K562 (cell line): ENCODE data around the gene LAMP1. TPM values are rescaled to one million over a fixed set of nuclear protein-coding genes. Genes with fewer than 3 reads are reported as not detected.

Experiments
- ATAC-seq: fragments of 200-7000 bp; cut with Tn5 transposase; 3 replicates; pipeline ENCODE4 v1.9.1; 2020; ENCODE audit warnings: moderate library complexity
- BruUV-seq: library from RNA; stranded (reverse); fragments of 400-500 nt; replicated peaks from 2 replicates; lab custom pipeline; 2021; lab: Mats Ljungman, UMichigan
- CTCF ChIA-PET: fragments of 300-600 bp; formaldehyde crosslinking; extraction: SDS; loops from one replicate; lab custom pipeline; 2021; ENCODE audit warnings: low intra/inter-chr PET ratio; lab: Yijun Ruan, JAX
- POLR2A ChIA-PET: fragments of 300-600, 350-650 bp; sonication (Branson Sonifier 250); formaldehyde crosslinking; extraction: SDS; loops from one replicate; lab custom pipeline; 2021; ENCODE audit warnings: antibody characterized with exemption, inconsistent platforms; lab: Yijun Ruan, JAX
- DNase-seq, 4 experiments: peaks; one replicate each; pipeline versions ENCODE4 v3.0.0 to v3.0.0-alpha.2; 2011 to 2018; ENCODE audit warnings: low spot score in 3 of 4, mixed read lengths in 3 of 4; ENCODE audit errors: extremely low read depth in 1 of 4
- FAIRE-seq: peaks from 2 replicates; lab custom pipeline; 2011; peaks lifted over from hg19 to GRCh38; lab: Jason Lieb, UNC
- H2AFZ ChIP-seq: 2 replicates; pipeline ENCODE4 v1.6.0; 2011; ENCODE audit warnings: low read depth, low read length, control low read depth, inconsistent platforms
- H3K27ac ChIP-seq: fragments of 200-600 bp; 3 replicates; pipeline ENCODE4 v1.8.0; 2011; ENCODE audit warnings: low read depth, mild to moderate bottlenecking, control low read depth, inconsistent platforms, low read length, moderate library complexity, mixed read lengths; ENCODE audit errors: extremely low read depth
- H3K27me3 ChIP-seq, 2 experiments: fragments of 300-600 bp in 1 of 2; 2 replicates in 1 of 2; 3 replicates in 1 of 2; pipeline versions ENCODE4 v1.6.0 to v1.8.0; 2011; ENCODE audit warnings: inconsistent platforms in 2 of 2, low read length in 2 of 2, mild to moderate bottlenecking in 1 of 2, mixed read lengths in 1 of 2, moderate library complexity in 1 of 2; ENCODE audit not compliant: control insufficient read depth in 2 of 2, insufficient read depth in 2 of 2
- H3K36me3 ChIP-seq: fragments of 300-600 bp; 3 replicates; pipeline ENCODE4 v1.8.0; 2011; ENCODE audit warnings: mild to moderate bottlenecking, low read length, inconsistent platforms; ENCODE audit not compliant: control insufficient read depth, insufficient read depth
- H3K4me1 ChIP-seq, 2 experiments: fragments of 200-600 bp in 1 of 2; replicated peaks in 1 of 2; 2 replicates in 1 of 2; 3 replicates in 1 of 2; pipeline versions ENCODE4 v1.5.1 to v1.8.0; 2011; ENCODE audit warnings: inconsistent platforms in 2 of 2, low read length in 2 of 2, mild to moderate bottlenecking in 1 of 2, mixed read lengths in 1 of 2, moderate library complexity in 1 of 2; ENCODE audit not compliant: control insufficient read depth in 2 of 2, insufficient read depth in 2 of 2
- H3K4me2 ChIP-seq: 2 replicates; pipeline ENCODE4 v1.6.1; 2011; ENCODE audit warnings: low read length, control low read depth, inconsistent platforms, mixed read lengths; ENCODE audit not compliant: insufficient read depth
- H3K4me3 ChIP-seq: fragments of 200-600 bp; sonication (generic), shearing (Covaris generic); 2 replicates; pipeline ENCODE4 v1.5.1; 2016; ENCODE audit warnings: control low read depth, inconsistent platforms
- H3K79me2 ChIP-seq: fragments of 200-600 bp; 3 replicates; pipeline ENCODE4 v1.8.0; 2011; ENCODE audit warnings: low read length, inconsistent platforms; ENCODE audit not compliant: control insufficient read depth, insufficient read depth
- H3K9ac ChIP-seq, 2 experiments: 2 replicates each; pipeline versions ENCODE4 v1.6.0 to v1.6.1; 2011; ENCODE audit warnings: low read depth in 2 of 2, low read length in 2 of 2, control low read depth in 1 of 2, inconsistent platforms in 1 of 2, mild to moderate bottlenecking in 1 of 2, mixed read lengths in 1 of 2; ENCODE audit not compliant: insufficient read depth in 1 of 2
- H3K9me1 ChIP-seq: one replicate; pipeline ENCODE4 v1.6.0; 2011; ENCODE audit warnings: inconsistent platforms, mild to moderate bottlenecking, low read length, moderate library complexity; ENCODE audit not compliant: control insufficient read depth, insufficient read depth
- H3K9me3 ChIP-seq: replicated peaks from 2 replicates; pipeline ENCODE4 v1.5.1; 2011; ENCODE audit warnings: low read depth, low read length, inconsistent platforms; ENCODE audit not compliant: control insufficient read depth, insufficient read depth
- H4K20me1 ChIP-seq: replicated peaks from 2 replicates; pipeline ENCODE4 v1.6.1; 2011; ENCODE audit warnings: low read length, inconsistent platforms, mixed read lengths; ENCODE audit not compliant: control insufficient read depth, insufficient read depth
- CBX3 ChIP-seq, 2 experiments: IDR thresholded peaks; 1 replicate in 1 of 2; 2 replicates in 1 of 2; pipeline ENCODE4 v1.6.1; 2012; ENCODE audit warnings: inconsistent platforms in 2 of 2, low read length in 2 of 2, borderline replicate concordance in 1 of 2, control low read depth in 1 of 2
- HLTF ChIP-seq: fragments of 450-650 bp; IDR thresholded peaks from 2 replicates; pipeline ENCODE4 v1.6.1; 2016
- HSF4 ChIP-seq: fragments of 250-450 bp; sonication (Bioruptor Pico); IDR thresholded peaks from 2 replicates; pipeline ENCODE4 v2.1.2; 2022; ENCODE audit warnings: mild to moderate bottlenecking, moderate library complexity, borderline replicate concordance
- MTF1 ChIP-seq: fragments of 250-450 bp; sonication (Bioruptor Pico); IDR thresholded peaks from 2 replicates; pipeline ENCODE4 v1.9.0; 2021; ENCODE audit warnings: moderate library complexity, mild to moderate bottlenecking, inconsistent platforms, borderline replicate concordance
- PHF20 ChIP-seq: fragments of 450-650 bp; IDR thresholded peaks from 2 replicates; pipeline ENCODE4 v1.6.1; 2018; ENCODE audit not compliant: partially characterized antibody
- SAFB2 ChIP-seq: fragments of 200-400 bp; formaldehyde crosslinking; IDR thresholded peaks from 2 replicates; pipeline ENCODE4 v1.6.1; 2018; ENCODE audit warnings: borderline replicate concordance, low read length, low read depth, moderate library complexity; ENCODE audit not compliant: severe bottlenecking
- ZNF551 ChIP-seq: fragments of 250-450 bp; sonication (Bioruptor Pico); IDR thresholded peaks from 2 replicates; pipeline ENCODE4 v1.5.0; 2021; ENCODE audit warnings: mild to moderate bottlenecking, moderate library complexity
- ZNF589 ChIP-seq: fragments of 200-800 bp; sonication (Bioruptor generic); IDR thresholded peaks from 2 replicates; pipeline ENCODE4 v1.6.1; 2016; ENCODE audit warnings: low read depth, missing genetic modification characterization, missing compliant biosample characterization
- ZNF707 ChIP-seq: fragments of 250-450 bp; sonication (Bioruptor Pico); conservative IDR thresholded peaks from 2 replicates; pipeline ENCODE4 v1.8.0; 2022; ENCODE audit warnings: inconsistent platforms, mild to moderate bottlenecking, moderate library complexity
- ZNF764 ChIP-seq: fragments of 250-450 bp; sonication (Bioruptor Pico); IDR thresholded peaks from 2 replicates; pipeline ENCODE4 v1.4.0; 2020; ENCODE audit warnings: low read depth, mild to moderate bottlenecking, moderate library complexity
- ZNF79 ChIP-seq: fragments of 250-450 bp; sonication (Bioruptor Pico); IDR thresholded peaks from 2 replicates; pipeline ENCODE4 v1.4.0; 2020; ENCODE audit warnings: low read depth, mild to moderate bottlenecking, moderate library complexity
- WGBS: fragments of 100-300 bp; shearing (Covaris generic); methylation state at CpG from one replicate; pipeline ENCODE4 v1.1.6; 2016; ENCODE audit warnings: low coverage, mixed read lengths; ENCODE audit not compliant: insufficient coverage; ENCODE audit errors: missing lambda C conversion rate; 5-methylcytosine and 5-hydroxymethylcytosine counted together
- in situ Hi-C: fragments of 300-500 bp; cut with MboI; formaldehyde crosslinking; loops from 4 replicates; pipeline ENCODE4 v1.15.0; 2018; ENCODE audit warnings: inconsistent platforms, mixed read lengths
- intact Hi-C: fragments of 100-400 bp; cut with micrococcal nuclease; formaldehyde crosslinking; loops from 2 replicates; pipeline ENCODE4 v1.14.2; 2022
- polyA plus RNA-seq, 8 experiments: library from polyadenylated mRNA; depleted of rRNA in 4 of 8; stranded (reverse) in 5 of 8; unstranded in 3 of 8; fragments of >200 nt; fragmentation: Nextera tagmentation in 2 of 8; fragmentation: Illumina TruSeq in 1 of 8; extraction: Ambion mirVana in 2 of 8; extraction: Trizol in 1 of 8; gene quantifications; 2 replicates each; pipeline versions ENCODE4 v1.2.1 to v1.2.3, GENCODE V29; 2011 to 2014; ENCODE audit warnings: inconsistent platforms in 1 of 8, missing spikeins in 1 of 8
- total RNA-seq, 7 experiments: library from RNA; depleted of rRNA in 6 of 7; stranded (reverse); fragments of >200 nt in 6 of 7; fragmentation: Illumina TruSeq in 2 of 7; extraction: Trizol in 2 of 7; gene quantifications; 2 replicates each; pipeline versions ENCODE4 v1.2.1 to v1.2.3, GENCODE V29; 2011 to 2021; ENCODE audit warnings: low replicate concordance in 1 of 7
- TF ChIP-seq, protein P1 (sequence below): IDR thresholded peaks from 2 replicates; pipeline ENCODE4 v1.6.1; 2014; ENCODE audit warnings: antibody characterized with exemption
- TF ChIP-seq, protein P2 (sequence below): IDR thresholded peaks from 2 replicates; pipeline ENCODE4 v1.6.1; 2011; ENCODE audit not compliant: insufficient read length; ENCODE audit errors: extremely low read depth
- TF ChIP-seq, protein P3 (sequence below): fragments of 450-650 bp; IDR thresholded peaks from 2 replicates; pipeline ENCODE4 v1.6.1; 2016; ENCODE audit warnings: mild to moderate bottlenecking

The LAMP1 gene
- total and polyA plus RNA-seq, 9 of the 15 experiments (the other 6 are each of a cell fraction or from before 2014, with no cell fraction given): 2.2 to 70.1 (median 30.5) TPM

DNA sequence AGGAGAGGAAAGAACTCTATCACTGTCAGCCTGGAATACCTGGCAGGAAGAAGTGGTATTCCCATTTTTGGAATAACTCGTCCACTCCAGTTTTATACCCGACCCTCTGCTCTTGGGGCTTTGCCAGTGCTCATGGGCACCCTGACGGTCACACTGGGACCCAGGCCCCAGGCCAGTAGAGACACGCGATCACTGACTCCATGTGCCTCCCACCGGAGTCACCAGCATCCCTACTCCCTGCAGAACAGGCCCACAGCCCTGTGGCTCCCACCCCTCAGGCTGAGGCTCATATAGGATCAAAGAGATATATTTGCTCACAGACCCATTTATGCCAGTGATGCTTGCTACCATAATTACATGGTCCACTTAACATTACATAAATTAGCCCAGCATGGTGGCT lies 63.4 kb downstream of the LAMP1 start:
- in situ Hi-C loops: no loop called here
- ATAC-seq: no peak
- Histone ChIP-seq H3K4me2 (no peak overlapping the region), H3K4me1 (peaks cover 18 to 29% of the 10 kb centered on the region in 2 experiments; a peak in 4 of 5 replicates), H4K20me1 (no peaks in the 10 kb centered on the region), H3K27ac (no peak overlapping the region), H3K9ac (no peak overlapping the region), H3K79me2 (peaks cover 8% of the 10 kb centered on the region; the same call in 2 of the 3 replicates), H3K36me3 (0 out of 3 replicates have a peak, but pooled peaks cover 3% of the 10 kb centered on the region), H3K4me3 (no peak overlapping the region), H3K9me1 (no peaks in the 10 kb centered on the region), H2AFZ (no peak overlapping the region), H3K9me3 (no peaks in the 10 kb centered on the region), H3K27me3 (no peaks in the 10 kb centered on the region)
- BruUV-seq: no TSS peak
- intact Hi-C loops: no loop called here
- 90% methylated on average over 6 of the region's 6 CpGs for WGBS
- CTCF ChIA-PET: no interaction called here
- POLR2A ChIA-PET: no interaction called here
- FAIRE-seq: no peak
- DNase-seq: no peak
- TF ChIP-seq HSF4 (no peak), HLTF (no peak), ZNF79 (CRISPR knock-in tag) (no peak), CBX3 (IDR thresholded peaks at IDR 0.05; ENCODE audit: borderline replicate concordance in 1 of 2, low read length in 2 of 2) (no peak), ZNF707 (CRISPR knock-in tag) (no peak), ZNF551 (CRISPR knock-in tag) (no peak), ZNF764 (CRISPR knock-in tag) (no peak), MTF1 (CRISPR knock-in tag) (no peak), SAFB2 (no peak), ZNF589 (CRISPR knock-in tag) (no peak), PHF20 (no peak)
- TF ChIP-seq, protein P1, sequence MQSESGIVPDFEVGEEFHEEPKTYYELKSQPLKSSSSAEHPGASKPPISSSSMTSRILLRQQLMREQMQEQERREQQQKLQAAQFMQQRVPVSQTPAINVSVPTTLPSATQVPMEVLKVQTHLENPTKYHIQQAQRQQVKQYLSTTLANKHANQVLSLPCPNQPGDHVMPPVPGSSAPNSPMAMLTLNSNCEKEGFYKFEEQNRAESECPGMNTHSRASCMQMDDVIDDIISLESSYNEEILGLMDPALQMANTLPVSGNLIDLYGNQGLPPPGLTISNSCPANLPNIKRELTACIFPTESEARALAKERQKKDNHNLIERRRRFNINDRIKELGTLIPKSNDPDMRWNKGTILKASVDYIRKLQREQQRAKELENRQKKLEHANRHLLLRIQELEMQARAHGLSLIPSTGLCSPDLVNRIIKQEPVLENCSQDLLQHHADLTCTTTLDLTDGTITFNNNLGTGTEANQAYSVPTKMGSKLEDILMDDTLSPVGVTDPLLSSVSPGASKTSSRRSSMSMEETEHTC: no peak
- TF ChIP-seq, protein P2, sequence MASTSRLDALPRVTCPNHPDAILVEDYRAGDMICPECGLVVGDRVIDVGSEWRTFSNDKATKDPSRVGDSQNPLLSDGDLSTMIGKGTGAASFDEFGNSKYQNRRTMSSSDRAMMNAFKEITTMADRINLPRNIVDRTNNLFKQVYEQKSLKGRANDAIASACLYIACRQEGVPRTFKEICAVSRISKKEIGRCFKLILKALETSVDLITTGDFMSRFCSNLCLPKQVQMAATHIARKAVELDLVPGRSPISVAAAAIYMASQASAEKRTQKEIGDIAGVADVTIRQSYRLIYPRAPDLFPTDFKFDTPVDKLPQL: no peak
- TF ChIP-seq, protein P3, sequence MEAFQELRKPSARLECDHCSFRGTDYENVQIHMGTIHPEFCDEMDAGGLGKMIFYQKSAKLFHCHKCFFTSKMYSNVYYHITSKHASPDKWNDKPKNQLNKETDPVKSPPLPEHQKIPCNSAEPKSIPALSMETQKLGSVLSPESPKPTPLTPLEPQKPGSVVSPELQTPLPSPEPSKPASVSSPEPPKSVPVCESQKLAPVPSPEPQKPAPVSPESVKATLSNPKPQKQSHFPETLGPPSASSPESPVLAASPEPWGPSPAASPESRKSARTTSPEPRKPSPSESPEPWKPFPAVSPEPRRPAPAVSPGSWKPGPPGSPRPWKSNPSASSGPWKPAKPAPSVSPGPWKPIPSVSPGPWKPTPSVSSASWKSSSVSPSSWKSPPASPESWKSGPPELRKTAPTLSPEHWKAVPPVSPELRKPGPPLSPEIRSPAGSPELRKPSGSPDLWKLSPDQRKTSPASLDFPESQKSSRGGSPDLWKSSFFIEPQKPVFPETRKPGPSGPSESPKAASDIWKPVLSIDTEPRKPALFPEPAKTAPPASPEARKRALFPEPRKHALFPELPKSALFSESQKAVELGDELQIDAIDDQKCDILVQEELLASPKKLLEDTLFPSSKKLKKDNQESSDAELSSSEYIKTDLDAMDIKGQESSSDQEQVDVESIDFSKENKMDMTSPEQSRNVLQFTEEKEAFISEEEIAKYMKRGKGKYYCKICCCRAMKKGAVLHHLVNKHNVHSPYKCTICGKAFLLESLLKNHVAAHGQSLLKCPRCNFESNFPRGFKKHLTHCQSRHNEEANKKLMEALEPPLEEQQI: no peak
